HL-60/S4 (cell line): Measurements from ENCODE around the gene OAS1.
"Not testable (repeated sequence)": the region's sequence is repeated elsewhere in the genome, so short reads cannot be mapped to it uniquely, and the experiment has no call there.

Experiments
- in situ Hi-C: fragments of 300-500 bp; cut with MboI; formaldehyde crosslinking; loops from 2 replicates; pipeline ENCODE4 v1.14.3; 2022; ENCODE audit warnings: low sequenced_read_pairs

OAS1 gene

DNA sequence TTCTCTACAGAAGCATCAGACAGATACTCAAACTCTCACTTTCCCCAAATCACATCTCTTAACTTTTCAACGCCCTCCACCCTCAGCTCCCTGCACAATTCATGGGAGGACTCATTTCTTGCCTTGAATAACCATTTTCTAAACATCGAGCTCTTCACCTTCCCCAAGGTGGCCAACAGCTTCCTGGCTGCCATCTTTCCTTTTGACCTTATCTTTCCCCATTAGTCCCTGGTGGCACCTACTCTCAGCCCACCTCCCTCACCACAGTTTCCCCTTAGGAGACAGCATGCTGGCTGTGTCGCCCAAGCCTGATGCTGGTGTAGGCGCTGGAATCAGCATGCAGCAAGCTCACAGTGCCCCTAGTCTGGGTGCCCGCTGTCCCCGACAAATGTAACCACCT, 8.4 kb upstream of the OAS1 start:
- in situ Hi-C loops = no loop called here

DNA sequence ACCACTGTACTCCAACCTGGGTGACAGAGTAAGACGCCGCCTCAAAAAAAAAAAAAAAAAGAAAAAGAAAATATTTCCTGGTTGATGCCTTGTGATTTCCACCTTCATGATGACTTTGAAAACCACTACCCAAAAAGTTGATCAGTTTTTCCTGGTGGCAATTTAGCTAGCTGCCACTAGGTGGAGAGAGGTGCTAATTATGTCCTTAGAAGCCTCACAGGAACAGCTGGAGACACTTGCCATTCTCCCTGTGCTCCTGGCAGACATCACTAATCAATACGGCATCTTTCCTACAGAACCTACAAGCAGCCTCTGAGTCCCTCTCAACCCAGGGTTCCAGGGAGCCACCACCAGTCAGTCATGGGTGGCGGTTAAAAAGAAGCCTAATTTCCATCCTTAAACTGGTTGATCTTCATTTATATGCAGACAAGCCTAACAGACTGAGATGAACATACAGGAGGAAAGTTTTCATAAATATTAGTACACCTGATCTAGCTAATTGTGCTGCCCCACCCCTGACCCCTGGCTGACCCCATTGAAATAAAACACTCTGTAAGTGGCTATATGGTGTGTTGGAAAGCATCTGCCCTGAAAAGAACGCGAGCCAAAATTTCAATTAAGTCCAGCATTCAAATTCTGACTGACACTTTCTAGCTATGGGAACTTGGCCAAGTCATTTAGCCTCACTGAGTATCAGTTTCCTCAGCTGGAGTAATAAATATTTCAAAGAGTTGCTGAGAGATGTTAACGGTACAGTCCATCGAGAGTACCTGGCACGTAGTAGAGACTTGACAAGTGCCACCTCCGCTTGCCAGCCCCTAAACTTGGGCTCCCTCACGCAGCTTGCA, 6.2 kb upstream of the OAS1 start:
- in situ Hi-C loops = no loop called here

DNA sequence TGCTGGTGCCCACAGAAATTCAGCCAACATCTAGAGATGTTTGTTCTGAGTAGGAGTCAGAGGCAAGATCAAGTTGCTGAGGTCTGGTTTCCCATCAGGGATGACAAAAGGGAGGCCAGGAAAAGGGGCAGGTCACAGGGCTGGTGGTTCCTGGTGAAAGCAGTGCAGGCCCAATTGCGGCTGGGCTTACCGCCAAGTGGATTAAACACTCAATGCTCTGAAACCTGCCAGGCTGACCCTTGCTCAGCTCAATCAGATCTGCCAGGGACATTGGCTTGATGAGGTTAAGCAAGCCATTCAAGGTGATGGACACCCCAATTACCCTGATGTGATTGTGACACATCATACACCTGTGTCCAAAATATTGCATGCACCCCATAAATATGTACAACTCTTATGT, 5.5 kb upstream of the OAS1 start:
- in situ Hi-C loops = no loop called here

DNA sequence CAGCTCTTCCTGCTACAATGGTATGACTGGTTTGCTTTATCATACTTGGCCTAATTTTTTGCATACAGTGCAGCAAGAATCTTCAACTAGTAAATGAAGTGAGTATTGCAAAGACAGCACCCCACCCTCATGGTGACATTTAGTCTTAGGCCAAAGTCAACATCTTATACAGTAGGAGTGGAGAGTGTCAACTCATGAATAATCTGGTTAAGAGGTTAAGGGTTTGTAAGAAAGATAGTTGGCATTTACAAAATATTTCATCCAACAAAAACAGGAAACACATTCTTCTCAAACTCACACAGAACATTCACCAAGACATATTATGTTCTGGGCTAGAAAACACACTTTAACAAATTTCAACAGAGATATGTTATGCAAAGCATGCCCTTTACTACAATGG, 2.2 kb upstream of the OAS1 start:
- in situ Hi-C loops = no loop called here

DNA sequence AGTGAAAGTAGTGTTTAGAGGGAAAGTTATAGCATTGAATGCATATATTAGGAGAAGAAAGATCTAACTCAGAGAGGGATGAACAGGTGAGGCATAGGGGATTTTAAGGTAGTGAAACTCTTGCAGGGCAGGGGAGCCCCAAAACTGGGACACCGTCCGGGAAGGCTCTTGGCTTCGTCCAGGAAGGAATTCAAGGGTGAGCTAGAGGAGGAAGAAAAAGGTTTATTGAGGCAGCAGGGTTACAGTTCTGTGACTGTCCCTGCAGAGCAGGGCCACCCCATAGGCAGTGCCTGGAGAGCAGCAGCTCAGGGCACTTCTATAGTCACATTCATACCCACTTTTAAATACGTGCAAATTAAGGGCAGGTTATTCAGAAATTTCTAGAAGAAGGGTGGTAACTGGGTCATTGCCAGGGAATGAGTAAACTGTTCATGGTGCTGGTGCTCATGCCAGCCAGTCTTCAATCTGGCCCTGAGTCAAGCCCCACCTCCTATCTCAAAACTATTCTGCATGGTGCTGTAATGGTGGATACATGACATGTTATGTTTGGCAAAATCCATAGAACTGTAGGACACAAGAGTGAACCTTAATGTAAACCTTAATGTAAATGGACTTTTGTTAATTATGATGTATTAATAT, 1.2 kb upstream of the OAS1 start:
- in situ Hi-C loops = no loop called here

DNA sequence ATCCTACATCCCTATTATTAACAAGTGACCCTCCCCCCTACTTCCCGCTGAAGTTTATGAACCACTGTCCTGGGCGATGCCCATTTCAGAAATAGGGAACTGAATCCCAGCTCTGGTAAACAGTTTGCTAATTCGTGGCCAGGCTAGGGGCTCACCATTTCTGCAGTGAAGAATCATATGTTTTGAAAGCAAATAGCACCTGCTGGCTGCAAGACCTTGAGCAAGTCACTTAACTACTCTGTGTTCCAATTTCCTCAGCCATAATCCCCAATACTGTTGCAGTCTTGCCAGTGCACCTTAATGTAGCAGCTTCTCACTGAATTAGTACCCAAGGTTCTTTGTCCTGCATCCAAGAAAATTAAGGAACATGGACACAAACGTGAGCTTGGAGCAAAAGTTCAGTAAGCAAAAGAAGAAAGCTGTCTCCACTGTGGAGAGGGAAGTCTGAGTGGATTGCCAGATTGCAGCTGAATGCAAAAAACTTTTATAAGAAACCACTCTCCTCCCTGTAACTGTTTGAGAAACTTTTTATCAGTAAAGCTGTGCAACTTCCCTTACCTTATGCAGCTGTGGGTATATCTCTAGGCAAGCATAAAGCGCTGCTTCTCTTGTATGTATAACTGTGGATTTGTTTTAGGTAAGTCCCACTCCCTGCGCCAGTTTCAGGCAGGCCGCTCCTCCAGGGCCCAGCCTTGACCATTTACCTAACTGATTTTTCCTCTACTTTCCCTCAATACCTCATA, 824 bp downstream of the OAS1 start:
- in situ Hi-C loops = no loop called here

DNA sequence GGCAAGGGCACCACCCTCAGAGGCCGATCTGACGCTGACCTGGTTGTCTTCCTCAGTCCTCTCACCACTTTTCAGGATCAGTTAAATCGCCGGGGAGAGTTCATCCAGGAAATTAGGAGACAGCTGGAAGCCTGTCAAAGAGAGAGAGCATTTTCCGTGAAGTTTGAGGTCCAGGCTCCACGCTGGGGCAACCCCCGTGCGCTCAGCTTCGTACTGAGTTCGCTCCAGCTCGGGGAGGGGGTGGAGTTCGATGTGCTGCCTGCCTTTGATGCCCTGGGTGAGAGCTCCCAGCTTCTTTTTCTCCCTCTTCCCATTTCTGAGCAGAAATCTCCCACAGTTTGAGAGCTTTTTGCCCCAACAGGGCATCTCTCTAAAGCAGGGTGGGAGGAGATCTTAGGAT, 1.8 kb downstream of the OAS1 start:
- in situ Hi-C loops = no loop called here

DNA sequence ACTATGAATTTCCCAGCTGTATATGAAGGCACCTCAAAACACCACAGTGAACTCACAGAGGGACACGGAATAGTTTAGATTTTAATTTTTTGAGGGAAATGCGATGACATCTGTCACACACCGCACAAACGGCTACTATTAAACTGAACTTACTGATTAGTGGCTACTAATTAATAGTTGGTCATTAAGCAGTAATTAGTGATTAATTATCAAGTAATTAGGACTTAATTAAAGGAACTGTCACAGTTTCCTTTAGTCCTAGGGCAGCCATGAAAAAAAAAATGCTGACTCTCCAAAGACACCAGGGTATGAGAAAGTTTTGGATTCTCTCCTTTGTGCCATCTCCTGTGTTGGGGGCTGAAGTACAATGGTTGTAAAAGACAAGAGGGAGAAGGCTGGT, 2.9 kb downstream of the OAS1 start:
- in situ Hi-C loops = no loop called here

DNA sequence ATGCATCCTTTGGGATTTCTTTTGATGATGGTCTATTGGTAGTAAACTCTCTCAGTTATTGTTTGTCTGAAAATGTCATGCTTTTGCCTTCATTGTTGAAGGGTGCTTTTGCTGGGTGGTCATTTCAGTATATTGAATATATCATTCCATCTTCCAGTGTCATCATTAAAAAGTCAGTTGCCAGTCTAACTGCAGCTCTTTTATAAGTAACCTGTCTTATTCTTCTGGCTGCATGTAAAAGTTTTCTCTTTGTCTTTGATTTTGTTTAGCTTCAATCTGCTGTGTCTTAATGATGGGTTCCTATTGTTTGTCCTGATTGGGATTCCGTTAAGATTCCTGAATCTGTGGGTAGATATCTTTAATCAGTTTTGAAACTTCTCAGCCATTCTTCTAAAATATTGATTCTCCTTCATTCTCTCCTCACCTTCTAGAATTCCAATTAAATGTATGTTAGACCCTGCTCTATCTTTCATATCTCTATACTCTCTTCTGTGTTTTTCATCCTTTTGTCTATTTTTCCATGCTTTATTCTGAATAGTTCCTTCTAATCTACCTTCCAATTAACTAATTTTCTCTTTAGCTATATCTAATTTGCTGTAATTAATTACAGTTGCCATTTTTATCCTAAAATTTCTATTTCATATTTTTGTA, 6.4 kb downstream of the OAS1 start:
- in situ Hi-C loops = no loop called here

DNA sequence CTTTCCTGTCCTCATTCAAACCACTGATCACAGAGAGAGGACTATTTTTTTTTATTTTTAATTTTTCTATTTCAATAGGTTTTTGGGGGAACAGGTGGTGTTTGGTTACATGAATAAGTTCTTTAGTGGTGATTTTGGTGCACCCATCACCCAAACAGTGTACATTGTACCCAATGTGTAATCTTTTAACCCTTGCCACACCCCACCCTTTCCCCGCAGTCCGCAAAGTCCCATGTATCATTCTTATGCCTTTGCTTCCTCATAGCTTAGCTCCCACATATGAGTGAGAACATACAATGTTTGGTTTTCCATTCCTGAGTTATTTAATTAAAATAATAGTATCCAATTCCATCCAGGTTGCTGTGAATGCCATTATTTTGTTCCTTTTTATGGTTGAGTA, 7.1 kb downstream of the OAS1 start:
- in situ Hi-C loops = not testable (repeated sequence)

DNA sequence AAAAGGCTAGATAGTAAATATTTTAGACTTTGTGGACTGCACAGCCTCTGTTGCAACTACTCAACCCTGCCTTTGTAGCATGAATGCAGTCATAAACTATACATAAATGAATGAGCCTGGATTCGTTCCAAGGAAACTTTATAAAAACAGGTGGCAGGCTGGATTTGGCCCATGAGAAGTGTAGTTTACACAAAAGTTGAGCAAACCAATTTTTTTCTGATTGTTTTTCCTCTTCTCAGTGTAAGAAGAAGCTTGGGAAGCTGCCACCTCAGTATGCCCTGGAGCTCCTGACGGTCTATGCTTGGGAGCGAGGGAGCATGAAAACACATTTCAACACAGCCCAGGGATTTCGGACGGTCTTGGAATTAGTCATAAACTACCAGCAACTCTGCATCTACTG, 9.5 kb downstream of the OAS1 start:
- in situ Hi-C loops = no loop called here

DNA sequence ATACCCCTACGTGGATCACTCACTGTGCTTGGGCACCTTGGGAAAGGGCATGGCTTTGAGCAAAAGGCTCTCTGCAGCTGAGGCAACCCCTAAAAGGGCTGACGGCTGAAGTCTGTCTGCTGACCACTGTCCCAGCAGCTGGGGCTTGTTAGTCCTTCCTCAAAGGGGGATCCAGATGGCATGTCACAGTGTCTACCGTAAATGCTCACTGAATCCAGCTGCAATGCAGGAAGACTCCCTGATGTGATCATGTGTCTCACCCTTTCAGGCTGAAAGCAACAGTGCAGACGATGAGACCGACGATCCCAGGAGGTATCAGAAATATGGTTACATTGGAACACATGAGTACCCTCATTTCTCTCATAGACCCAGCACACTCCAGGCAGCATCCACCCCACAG, 12.4 kb downstream of the OAS1 start:
- in situ Hi-C loops = no loop called here

DNA sequence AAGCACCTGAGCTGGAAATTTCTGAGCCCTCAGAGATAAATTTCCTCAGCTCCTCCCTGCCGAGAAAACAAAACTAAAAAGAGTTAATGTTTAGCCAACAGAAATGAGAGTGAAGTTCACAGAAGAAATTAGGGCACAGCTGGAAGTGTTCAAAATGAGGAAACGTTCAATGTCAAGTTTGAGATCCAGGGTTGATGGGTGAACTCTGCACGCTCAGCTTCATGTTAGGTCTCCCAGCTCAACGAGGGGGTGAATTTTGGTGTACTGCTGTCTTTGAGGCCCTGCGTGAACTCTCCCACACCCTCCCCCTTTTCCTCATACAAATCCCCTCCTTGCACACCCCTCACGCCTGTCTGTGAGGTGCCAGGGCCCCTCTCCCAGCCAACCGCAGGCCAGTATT, 18.2 kb downstream of the OAS1 start:
- in situ Hi-C loops = no loop called here

DNA sequence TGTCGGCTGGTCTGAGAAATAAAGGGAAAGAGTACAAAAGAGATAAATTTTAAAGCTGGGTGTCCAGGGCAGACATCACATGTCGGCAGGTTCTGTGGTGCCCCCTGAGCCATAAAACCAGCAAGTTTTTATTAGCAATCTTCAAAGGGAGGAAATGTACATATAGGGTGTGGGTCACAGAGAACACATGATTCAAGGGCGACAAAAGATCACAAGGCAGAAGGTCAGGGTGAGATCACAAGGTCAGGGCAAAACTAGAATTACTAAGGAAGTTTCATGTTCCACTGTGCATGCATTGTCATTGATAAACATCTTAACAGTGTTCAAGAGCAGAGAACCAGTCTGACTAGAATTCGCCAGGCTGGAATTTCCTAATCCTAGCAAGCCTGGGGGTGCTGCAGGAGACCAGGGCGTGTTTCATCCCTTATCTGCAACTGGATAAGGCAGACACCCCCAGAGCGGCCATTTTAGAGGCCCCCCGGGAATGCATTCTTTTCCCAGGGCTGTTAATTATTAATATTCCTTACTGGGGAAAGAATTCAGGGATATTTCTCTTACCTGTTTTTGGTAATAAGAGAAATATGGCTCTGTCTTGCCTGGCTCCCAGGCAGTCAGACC, 19.8 kb downstream of the OAS1 start:
- in situ Hi-C loops = not testable (repeated sequence)

DNA sequence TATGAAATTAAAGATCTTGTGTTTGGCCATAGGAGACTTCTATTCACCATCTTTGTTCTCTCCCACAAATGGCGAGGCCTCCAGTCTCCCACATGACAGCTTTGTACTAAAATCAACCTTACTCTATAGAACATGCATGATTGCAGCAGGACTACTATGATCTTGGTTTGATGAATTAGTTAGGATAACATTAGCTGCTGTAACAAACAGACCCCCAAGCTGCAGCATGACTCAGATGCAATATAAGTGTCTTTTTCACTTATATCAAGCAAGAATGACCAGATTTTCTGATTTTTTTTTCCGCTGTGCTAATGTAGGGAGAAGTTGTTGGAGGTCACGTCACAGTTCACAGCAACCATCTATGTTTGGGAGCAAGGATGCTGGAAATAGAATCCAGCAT, 20.7 kb downstream of the OAS1 start:
- in situ Hi-C loops = no loop called here

DNA sequence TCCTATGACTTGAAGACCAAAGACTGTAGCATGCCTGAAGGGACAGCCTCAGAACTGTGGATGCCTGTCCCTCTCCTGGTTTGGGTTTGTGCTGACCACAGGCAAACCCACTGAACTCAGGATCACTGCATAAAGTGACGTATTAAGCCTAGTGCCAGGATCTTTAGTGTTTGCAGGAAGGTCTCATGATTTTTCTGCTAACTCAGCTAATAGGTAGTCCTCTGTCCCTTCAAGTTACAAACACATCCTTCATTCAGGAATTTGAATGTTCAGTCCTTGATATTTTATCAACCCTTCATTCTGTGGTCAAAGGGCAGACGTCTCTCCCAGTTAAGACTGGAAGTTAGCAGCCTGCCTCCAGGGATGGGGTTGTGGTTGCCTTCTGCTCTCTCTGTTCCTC, 21.2 kb downstream of the OAS1 start:
- in situ Hi-C loops = no loop called here

DNA sequence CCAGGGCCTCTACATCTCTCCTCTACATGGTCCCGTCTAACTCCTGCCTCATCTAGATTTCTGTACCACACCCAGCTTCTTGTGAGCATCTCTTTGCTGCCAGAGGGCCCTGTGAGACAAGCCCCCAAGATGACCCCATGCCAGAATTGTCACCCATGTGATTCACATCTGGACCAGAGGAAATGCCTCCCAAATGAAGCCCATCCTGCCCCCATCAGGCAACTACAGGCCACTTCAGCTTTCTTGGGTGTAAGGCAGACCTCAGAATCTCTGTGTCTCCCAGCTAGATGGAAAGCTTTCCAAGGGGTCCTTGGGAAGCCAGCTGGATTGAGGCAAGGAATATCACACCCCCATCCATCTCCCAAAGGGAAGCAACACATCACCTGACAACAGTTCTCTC, 22.2 kb downstream of the OAS1 start:
- in situ Hi-C loops = no loop called here

DNA sequence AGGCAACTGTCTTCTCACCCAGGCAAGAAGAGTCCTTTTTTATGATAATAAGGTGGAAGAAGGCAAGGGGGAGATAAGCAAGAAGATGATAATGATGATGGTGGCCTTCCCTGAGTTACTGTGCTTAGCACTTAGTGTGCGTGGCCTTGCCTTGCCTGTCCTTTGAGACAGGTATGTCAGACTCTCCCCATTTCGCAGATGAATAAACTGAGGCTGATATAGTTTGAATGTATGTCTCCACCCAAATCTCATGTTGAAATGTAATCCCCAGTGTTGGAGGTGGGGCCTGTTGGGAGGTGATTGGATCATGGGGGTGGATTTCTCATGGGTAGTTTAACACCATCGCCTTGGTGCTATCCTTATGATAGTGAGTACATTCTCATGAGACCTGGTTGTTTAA, 23.0 kb downstream of the OAS1 start:
- in situ Hi-C loops = no loop called here

DNA sequence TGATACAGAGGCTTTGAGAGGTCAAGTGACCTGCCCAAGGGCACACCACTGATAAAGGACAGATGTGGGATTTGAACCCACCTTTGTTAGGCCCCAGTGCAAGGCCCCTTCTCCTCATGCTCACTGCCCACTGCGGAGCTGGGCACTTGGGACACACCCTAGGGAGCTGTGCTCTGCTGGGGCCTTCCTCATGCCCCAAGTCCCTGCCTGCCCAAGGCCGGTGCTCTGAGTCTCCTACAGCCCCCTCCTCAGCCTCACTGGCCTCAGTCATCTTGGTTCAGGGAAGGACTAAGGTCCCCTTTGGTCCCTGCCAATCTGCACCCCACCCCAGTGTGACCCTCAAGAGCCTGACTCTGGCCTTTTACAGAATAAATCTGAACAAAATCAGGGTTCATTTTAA, 23.6 kb downstream of the OAS1 start:
- in situ Hi-C loops = no loop called here

DNA sequence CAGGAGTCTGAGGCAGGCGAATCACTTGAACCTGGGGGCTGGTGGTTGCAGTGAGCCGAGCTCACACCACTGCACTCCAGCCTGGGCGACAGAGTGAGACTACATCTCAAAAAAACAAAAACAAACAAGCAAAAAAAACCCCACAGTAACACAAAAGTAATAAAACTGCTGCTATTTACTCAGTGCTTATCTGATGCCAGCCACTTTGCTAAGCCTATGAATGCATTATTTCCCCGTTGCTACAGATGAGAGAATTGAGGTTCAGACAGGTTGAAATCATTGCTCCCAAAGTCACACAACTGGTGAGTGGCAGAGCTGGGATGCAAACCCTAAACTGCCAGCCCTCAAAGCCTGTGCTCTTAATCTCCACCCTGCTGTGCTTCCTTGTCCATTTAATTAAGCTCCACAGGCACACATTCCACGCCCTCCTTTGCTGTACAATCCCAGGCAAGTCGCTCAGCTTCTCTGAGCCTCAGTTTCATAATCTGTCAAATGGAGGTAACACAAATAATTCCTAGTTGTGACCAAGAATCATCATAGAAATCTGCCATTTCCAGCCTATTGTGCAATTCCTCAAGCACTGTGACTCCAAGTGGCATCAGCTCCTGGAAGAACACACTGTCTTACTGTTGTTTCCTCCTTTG, 25.8 kb downstream of the OAS1 start:
- in situ Hi-C loops = no loop called here

DNA sequence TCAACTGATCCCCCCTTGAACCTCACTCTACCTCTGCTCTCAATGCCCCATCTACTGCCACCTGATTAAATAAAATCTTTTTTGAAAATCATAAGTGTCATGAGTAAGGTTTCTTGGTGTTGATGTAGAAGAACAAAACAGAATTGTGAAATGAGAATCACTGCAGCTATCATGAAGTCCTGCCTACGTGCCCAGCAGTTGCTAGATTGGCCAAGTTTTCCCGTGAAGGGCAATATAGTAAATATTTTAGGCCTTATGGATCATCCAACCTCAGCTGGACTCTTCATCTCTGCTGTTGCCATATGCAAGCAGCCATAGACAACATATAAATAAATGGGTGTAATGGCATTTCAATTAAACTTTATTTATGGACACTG, 26.4 kb downstream of the OAS1 start:
- in situ Hi-C loops = no loop called here
